ENCODE results near the gene CAMK2D.

- no peak for TF ChIP-seq CTCF (conservative IDR thresholded peaks at IDR 0.05)
- TF ChIP-seq ZFX (IDR thresholded peaks at IDR 0.05): no peak
These were observed 236.9 kb downstream of the CAMK2D start for GRCh38 chr4:113524505-113525186.

Measured in C4-2B (cell line).